ENCODE measurements around the gene SECISBP2. TPM values are rescaled to one million over a fixed set of nuclear protein-coding genes. Genes with fewer than 3 reads are reported as not detected.
"Not testable (repeated sequence)": the region's sequence is repeated elsewhere in the genome, so short reads cannot be mapped to it uniquely, and the experiment has no call there.

The SECISBP2 gene
- total RNA-seq, 2 donors from 2014 or later: 43.1 to 76.2 TPM

DNA sequence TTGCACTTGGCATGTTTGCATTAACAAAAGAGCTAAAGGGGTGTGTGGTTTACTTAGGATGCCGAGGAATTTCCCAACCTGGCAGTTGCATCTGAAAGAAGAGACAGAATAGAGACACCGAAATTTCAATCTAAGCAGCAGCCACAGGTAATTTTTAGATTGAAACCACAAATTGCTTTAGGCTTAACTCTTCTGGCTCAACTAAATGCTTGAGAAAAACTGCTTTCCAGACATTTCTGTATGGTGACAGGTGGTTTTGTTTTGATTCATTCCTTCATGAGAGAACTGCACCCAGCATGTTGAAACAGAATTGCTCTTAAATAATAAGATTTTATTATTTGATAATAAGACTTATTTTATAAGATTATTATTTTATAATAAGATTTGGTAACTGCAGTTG is 21.5 kb downstream of the SECISBP2 start:
- peaks cover 2 to 7% of the 10 kb centered on the region in 2 donors for H3K36me3 ChIP-seq
- H3K27me3 ChIP-seq (replicated peaks; ENCODE audit: insufficient read depth): no peaks in the 10 kb centered on the region

DNA sequence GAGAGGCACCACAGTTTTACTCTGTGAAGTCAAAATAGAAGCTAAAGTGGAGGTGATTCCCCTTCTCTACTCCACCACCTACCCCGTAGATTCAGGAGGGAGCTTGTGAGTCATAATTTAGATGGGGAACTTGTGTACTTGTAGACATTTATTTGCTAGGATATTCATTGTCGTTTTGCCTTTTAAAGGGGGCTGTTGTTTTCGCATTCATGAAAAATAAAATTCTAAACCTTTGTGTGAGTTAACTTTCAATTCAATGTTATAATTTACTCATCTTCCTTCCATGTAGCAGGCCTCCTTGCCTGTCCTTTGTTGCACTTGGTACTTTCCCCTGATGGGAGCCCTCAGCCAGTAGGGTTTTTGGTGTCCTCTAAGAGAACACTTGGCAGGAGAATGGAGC is 22.0 kb downstream of the SECISBP2 start:
- H3K27me3 ChIP-seq (replicated peaks; ENCODE audit: insufficient read depth): no peaks in the 10 kb centered on the region
- TF ChIP-seq, protein P1, sequence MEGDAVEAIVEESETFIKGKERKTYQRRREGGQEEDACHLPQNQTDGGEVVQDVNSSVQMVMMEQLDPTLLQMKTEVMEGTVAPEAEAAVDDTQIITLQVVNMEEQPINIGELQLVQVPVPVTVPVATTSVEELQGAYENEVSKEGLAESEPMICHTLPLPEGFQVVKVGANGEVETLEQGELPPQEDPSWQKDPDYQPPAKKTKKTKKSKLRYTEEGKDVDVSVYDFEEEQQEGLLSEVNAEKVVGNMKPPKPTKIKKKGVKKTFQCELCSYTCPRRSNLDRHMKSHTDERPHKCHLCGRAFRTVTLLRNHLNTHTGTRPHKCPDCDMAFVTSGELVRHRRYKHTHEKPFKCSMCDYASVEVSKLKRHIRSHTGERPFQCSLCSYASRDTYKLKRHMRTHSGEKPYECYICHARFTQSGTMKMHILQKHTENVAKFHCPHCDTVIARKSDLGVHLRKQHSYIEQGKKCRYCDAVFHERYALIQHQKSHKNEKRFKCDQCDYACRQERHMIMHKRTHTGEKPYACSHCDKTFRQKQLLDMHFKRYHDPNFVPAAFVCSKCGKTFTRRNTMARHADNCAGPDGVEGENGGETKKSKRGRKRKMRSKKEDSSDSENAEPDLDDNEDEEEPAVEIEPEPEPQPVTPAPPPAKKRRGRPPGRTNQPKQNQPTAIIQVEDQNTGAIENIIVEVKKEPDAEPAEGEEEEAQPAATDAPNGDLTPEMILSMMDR (IDR thresholded peaks at IDR 0.05): no peak
- TF ChIP-seq POLR2A (IDR thresholded peaks at IDR 0.05): no peak
- TF ChIP-seq POLR2AphosphoS5 (IDR thresholded peaks at IDR 0.05): no peak
- H3K4me1 ChIP-seq (replicated peaks): no peaks in the 10 kb centered on the region
- H3K9me3 ChIP-seq: no peaks in the 10 kb centered on the region
- intact Hi-C loops (cut with DNase I): no loop called here
- peaks cover 2 to 7% of the 10 kb centered on the region in 2 donors for H3K36me3 ChIP-seq
- 86% methylated on average over 3 of the region's 3 CpGs for WGBS
- DNase-seq (ENCODE audit: low spot score): no peak
- H3K27ac ChIP-seq: no peak overlapping the region
- H3K4me3 ChIP-seq: no peak overlapping the region

More for the DNA sequence above, 21.5 kb downstream of the SECISBP2 start:
- Histone ChIP-seq H3K9me3 (no peaks in the 10 kb centered on the region), H3K27ac (no peak overlapping the region), H3K4me1 (replicated peaks) (no peaks in the 10 kb centered on the region), H3K4me3 (no peak overlapping the region)
- 51% methylated on average over 2 of the region's 2 CpGs for WGBS
- TF ChIP-seq, protein P1 (IDR thresholded peaks at IDR 0.05): no peak
- TF ChIP-seq POLR2A (IDR thresholded peaks at IDR 0.05) (no peak), POLR2AphosphoS5 (IDR thresholded peaks at IDR 0.05) (no peak)
- intact Hi-C loops (cut with DNase I): no loop called here
- DNase-seq (ENCODE audit: low spot score): no peak

DNA sequence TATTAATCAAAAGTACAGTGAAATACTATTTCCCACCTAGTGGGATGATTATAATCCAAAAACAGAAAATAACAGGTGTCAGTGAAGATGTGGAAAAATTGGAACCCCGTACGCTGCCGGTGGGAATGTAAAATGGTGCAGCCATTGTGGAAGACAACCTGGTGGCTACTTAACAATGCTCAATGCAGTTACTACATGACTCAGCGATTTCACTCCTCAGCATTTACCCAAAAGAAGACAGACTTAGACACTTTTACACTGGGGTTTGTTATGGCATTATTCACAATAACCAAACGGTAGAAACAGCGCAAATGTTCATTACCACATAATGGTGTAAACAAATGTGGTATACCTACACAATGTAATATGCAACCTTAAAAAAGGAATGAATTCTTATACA is 23.9 kb downstream of the SECISBP2 start:
- Histone ChIP-seq H3K36me3 (peaks cover 2 to 7% of the 10 kb centered on the region in 2 donors), H3K4me3 (no peak overlapping the region), H3K4me1 (replicated peaks) (no peaks in the 10 kb centered on the region), H3K27me3 (replicated peaks; ENCODE audit: insufficient read depth) (no peaks in the 10 kb centered on the region), H3K9me3 (no peaks in the 10 kb centered on the region), H3K27ac (no peak overlapping the region)
- WGBS: 94% methylated on average over 6 of the region's 6 CpGs
- DNase-seq (ENCODE audit: low spot score): no peak
- no peak for TF ChIP-seq POLR2A (IDR thresholded peaks at IDR 0.05)
- TF ChIP-seq, protein P1 (IDR thresholded peaks at IDR 0.05): no peak
- TF ChIP-seq POLR2AphosphoS5 (IDR thresholded peaks at IDR 0.05): no peak
- intact Hi-C loops (cut with DNase I): no loop called here

DNA sequence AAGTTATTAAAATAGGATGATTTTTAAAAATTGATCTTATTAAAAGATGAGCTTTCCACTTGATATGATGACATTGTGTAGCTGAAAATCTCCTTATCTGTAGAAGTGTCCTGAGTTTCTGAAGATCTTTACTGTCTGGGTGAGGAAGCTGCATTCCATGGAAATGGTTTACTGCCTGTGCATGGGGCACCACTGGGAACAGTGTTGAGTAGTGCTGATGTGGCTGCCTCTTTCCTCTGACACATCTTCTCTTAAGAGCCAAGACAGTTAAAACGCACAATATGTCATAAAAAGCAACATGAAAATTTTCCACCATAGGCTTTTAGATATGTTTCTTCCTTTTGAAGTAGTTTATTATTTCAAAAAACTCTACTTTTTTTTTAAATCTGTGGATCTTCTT is 24.6 kb downstream of the SECISBP2 start:
- 94% methylated on average over 1 of the region's 1 CpG for WGBS
- no peak for TF ChIP-seq POLR2A (IDR thresholded peaks at IDR 0.05)
- no peak for TF ChIP-seq POLR2AphosphoS5 (IDR thresholded peaks at IDR 0.05)
- TF ChIP-seq, protein P1 (IDR thresholded peaks at IDR 0.05): no peak
- Histone ChIP-seq H3K36me3 (peaks cover 2 to 8% of the 10 kb centered on the region in 2 donors), H3K27ac (no peak overlapping the region), H3K27me3 (replicated peaks; ENCODE audit: insufficient read depth) (no peaks in the 10 kb centered on the region), H3K4me1 (replicated peaks) (no peaks in the 10 kb centered on the region), H3K4me3 (no peak overlapping the region), H3K9me3 (no peaks in the 10 kb centered on the region)
- DNase-seq (ENCODE audit: low spot score): no peak
- intact Hi-C loops (cut with DNase I): no loop called here

DNA sequence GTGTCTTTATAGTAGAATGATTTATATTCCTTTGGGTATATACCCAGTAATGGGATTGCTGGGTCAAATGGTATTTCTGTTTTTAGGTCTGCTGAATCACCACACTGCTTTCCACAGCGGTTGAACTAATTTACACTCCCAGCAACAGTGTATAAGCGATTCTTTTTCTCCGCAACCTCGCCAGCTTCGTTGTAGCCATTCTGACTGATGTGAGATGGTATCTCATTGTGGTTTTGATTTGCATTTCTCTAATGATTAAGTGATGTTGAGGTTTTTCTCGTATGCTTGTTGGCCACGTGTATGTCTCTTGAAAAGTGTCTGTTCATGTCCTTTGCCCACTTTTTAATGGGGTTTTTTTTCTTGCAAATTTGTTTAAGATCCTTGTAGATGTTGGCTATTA is 25.5 kb downstream of the SECISBP2 start:
- 95% methylated on average over 7 of the region's 7 CpGs for WGBS
- H3K9me3 ChIP-seq, H3K4me3 ChIP-seq: not testable (repeated sequence)

More for the DNA sequence above, 25.5 kb downstream of the SECISBP2 start:
- H3K4me1 ChIP-seq (replicated peaks); H3K36me3 ChIP-seq; H3K27ac ChIP-seq; DNase-seq (ENCODE audit: low spot score); intact Hi-C loops (cut with DNase I); H3K27me3 ChIP-seq (replicated peaks; ENCODE audit: insufficient read depth): not testable (repeated sequence)
